ENCODE measurements around the gene COL19A1. TPM values are rescaled to one million over a fixed set of nuclear protein-coding genes. Genes with fewer than 3 reads are reported as not detected.
"Not testable (repeated sequence)": the region's sequence is repeated elsewhere in the genome, so short reads cannot be mapped to it uniquely, and the experiment has no call there.

Gene COL19A1
- total and polyA plus RNA-seq, 7 donors = 0.54 to 1.6 (median 0.83) TPM; not detected in 3

- intact Hi-C loops (cut with DNase I) = no loop called here
- no peak for TF ChIP-seq POLR2A (IDR thresholded peaks at IDR 0.05)
- no peak for TF ChIP-seq EP300 (IDR thresholded peaks at IDR 0.05)
- no peaks in the 10 kb centered on the region for H3K27me3 ChIP-seq
- H3K36me3 ChIP-seq = no peaks in the 10 kb centered on the region
- WGBS, 2 donors = 87 to 88% methylated on average over 3 of the region's 3 CpGs
- H3K9me3 ChIP-seq = no peaks in the 10 kb centered on the region
- DNase-seq = no peak
- H3K4me3 ChIP-seq = no peak overlapping the region
- H3K4me1 ChIP-seq = no peaks in the 10 kb centered on the region
- no peak overlapping the region for H3K27ac ChIP-seq
Observed at GRCh38 chr6:69957985-69958559, 91.7 kb downstream of the COL19A1 start.

- intact Hi-C loops (cut with DNase I) = no loop called here
- Histone ChIP-seq H3K36me3 (no peaks in the 10 kb centered on the region), H3K9me3 (no peaks in the 10 kb centered on the region), H3K27ac (no peak overlapping the region), H3K4me1 (no peaks in the 10 kb centered on the region), H3K27me3 (no peaks in the 10 kb centered on the region), H3K4me3 (no peak overlapping the region)
- 74 to 81% methylated on average over 1 of the region's 1 CpG for WGBS, 2 donors
- TF ChIP-seq EP300 (IDR thresholded peaks at IDR 0.05) (no peak), POLR2AphosphoS5 (IDR thresholded peaks at IDR 0.05) (no peak), CTCF (IDR thresholded peaks at IDR 0.05) (no peak), POLR2A (IDR thresholded peaks at IDR 0.05) (no peak)
- no peak for DNase-seq
Observed at GRCh38 chr6:69958978-69959377, 92.6 kb downstream of the COL19A1 start.

- H3K9me3 ChIP-seq; intact Hi-C loops (cut with DNase I); H3K36me3 ChIP-seq; DNase-seq; H3K4me1 ChIP-seq; H3K27ac ChIP-seq; H3K27me3 ChIP-seq; H3K4me3 ChIP-seq: not testable (repeated sequence)
- WGBS, 2 donors = 92 to 93% methylated on average over 16 of the region's 16 CpGs
Observed at GRCh38 chr6:69965974-69966373, 99.6 kb downstream of the COL19A1 start.

- H3K36me3 ChIP-seq = no peaks in the 10 kb centered on the region
- no peaks in the 10 kb centered on the region for H3K9me3 ChIP-seq
- no peak for DNase-seq
- H3K27ac ChIP-seq = no peak overlapping the region
- intact Hi-C loops (cut with DNase I) = no loop called here
- 29 to 52% methylated on average over 2 of the region's 2 CpGs for WGBS, 2 donors
- no peak overlapping the region for H3K4me3 ChIP-seq
- H3K27me3 ChIP-seq = no peaks in the 10 kb centered on the region
- TF ChIP-seq CTCF (IDR thresholded peaks at IDR 0.05) (no peak), EP300 (IDR thresholded peaks at IDR 0.05) (no peak), POLR2AphosphoS5 (IDR thresholded peaks at IDR 0.05) (no peak)
- no peaks in the 10 kb centered on the region for H3K4me1 ChIP-seq
Observed at GRCh38 chr6:69973138-69973537, 106.8 kb downstream of the COL19A1 start.

GRCh38 chr6:69973763-69974162 lies 107.4 kb downstream of the COL19A1 start:
- no peak for DNase-seq
- 80 to 89% methylated on average over 3 of the region's 3 CpGs for WGBS, 2 donors
- Histone ChIP-seq H3K27me3 (no peaks in the 10 kb centered on the region), H3K36me3 (no peaks in the 10 kb centered on the region), H3K9me3 (no peaks in the 10 kb centered on the region), H3K27ac (no peak overlapping the region), H3K4me1 (no peaks in the 10 kb centered on the region), H3K4me3 (no peak overlapping the region)
- intact Hi-C loops (cut with DNase I) = no loop called here
- TF ChIP-seq EP300 (IDR thresholded peaks at IDR 0.05) (no peak), POLR2AphosphoS5 (IDR thresholded peaks at IDR 0.05) (no peak), CTCF (IDR thresholded peaks at IDR 0.05) (no peak), POLR2A (IDR thresholded peaks at IDR 0.05) (no peak)

- no peaks in the 10 kb centered on the region for H3K36me3 ChIP-seq
- 25 to 77% methylated on average over 2 of the region's 2 CpGs for WGBS, 2 donors
- H3K27ac ChIP-seq = no peak overlapping the region
- intact Hi-C loops (cut with DNase I) = no loop called here
- no peak overlapping the region for H3K4me3 ChIP-seq
- H3K4me1 ChIP-seq = no peaks in the 10 kb centered on the region
- TF ChIP-seq EP300 (IDR thresholded peaks at IDR 0.05) (no peak), POLR2AphosphoS5 (IDR thresholded peaks at IDR 0.05) (no peak), CTCF (IDR thresholded peaks at IDR 0.05) (no peak), POLR2A (IDR thresholded peaks at IDR 0.05) (no peak)
- H3K27me3 ChIP-seq = no peaks in the 10 kb centered on the region
- DNase-seq = no peak
- no peaks in the 10 kb centered on the region for H3K9me3 ChIP-seq
Observed at GRCh38 chr6:69974193-69974592, 107.8 kb downstream of the COL19A1 start.

Measured in sigmoid colon (tissue), 7 donors.